Measurements from ENCODE around the gene ADAMTS9. TPM values are rescaled to one million over a fixed set of nuclear protein-coding genes. Genes with fewer than 3 reads are reported as not detected.

The ADAMTS9 gene
- total and polyA plus RNA-seq, 7 donors, result 6.7 to 65.8 (median 16.1) TPM

DNA sequence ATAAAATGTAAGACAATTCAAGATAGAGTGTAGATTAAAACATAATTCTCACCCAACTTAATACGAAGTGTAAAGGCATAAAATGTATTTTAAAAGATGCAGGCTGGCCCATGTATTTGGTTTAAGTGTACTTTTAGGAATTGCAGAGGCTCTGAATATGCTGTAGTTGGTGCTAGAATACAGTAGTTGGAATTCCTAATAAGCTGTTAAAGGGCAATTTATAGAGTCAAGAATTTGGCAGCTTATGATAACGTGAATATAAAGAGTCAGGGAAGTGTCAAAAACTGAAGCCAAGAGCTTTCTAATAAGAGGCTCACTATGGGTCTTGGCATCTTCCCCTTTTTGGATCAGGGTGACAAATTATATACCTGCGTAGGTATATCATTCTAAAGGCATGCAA lies 36.5 kb downstream of the ADAMTS9 start:
- H3K36me3 ChIP-seq (ENCODE audit: insufficient read depth in 1 of 2, low read depth in 1 of 2), result peaks cover 19 to 91% of the 10 kb centered on the region in 2 donors
- DNase-seq (no peak), ATAC-seq (no peak)
- no peak overlapping the region for H3K27ac ChIP-seq
- H3K4me1 ChIP-seq, result no peaks in the 10 kb centered on the region
- H3K27me3 ChIP-seq (ENCODE audit: insufficient read depth in 3 of 3, low read length in 2 of 3), result no peaks in the 10 kb centered on the region
- no peaks in the 10 kb centered on the region for H3K9me3 ChIP-seq
- 58 to 71% (median 64%) methylated on average over 3 of the region's 3 CpGs for WGBS, 3 donors
- H3K4me3 ChIP-seq, result no peak overlapping the region
- intact Hi-C loops (cut with DNase I), result no loop called here
- TF ChIP-seq, protein P1, sequence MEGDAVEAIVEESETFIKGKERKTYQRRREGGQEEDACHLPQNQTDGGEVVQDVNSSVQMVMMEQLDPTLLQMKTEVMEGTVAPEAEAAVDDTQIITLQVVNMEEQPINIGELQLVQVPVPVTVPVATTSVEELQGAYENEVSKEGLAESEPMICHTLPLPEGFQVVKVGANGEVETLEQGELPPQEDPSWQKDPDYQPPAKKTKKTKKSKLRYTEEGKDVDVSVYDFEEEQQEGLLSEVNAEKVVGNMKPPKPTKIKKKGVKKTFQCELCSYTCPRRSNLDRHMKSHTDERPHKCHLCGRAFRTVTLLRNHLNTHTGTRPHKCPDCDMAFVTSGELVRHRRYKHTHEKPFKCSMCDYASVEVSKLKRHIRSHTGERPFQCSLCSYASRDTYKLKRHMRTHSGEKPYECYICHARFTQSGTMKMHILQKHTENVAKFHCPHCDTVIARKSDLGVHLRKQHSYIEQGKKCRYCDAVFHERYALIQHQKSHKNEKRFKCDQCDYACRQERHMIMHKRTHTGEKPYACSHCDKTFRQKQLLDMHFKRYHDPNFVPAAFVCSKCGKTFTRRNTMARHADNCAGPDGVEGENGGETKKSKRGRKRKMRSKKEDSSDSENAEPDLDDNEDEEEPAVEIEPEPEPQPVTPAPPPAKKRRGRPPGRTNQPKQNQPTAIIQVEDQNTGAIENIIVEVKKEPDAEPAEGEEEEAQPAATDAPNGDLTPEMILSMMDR (IDR thresholded peaks at IDR 0.05), result no peak

DNA sequence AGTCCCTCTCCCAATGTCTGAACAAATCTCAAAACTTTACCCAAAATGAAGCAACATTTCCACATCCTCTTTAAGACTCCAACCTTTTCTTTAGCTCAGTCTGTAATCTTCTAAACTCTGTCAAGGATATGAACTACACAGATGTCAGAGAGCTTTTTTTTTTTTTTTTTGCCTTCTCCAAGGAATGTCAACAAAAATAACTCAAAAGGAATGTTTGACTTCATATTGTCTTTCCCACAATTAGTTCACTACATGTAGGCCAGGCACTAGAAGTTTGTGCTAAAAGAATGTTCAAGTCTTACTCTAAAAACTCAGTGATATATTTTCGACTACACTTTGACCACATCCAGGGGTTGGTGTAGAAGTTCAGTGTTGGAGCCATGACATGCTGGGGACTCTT lies 37.1 kb downstream of the ADAMTS9 start:
- Histone ChIP-seq H3K27me3 (ENCODE audit: insufficient read depth in 3 of 3, low read length in 2 of 3) (no peaks in the 10 kb centered on the region), H3K9me3 (no peaks in the 10 kb centered on the region), H3K4me3 (no peak overlapping the region), H3K36me3 (ENCODE audit: insufficient read depth in 1 of 2, low read depth in 1 of 2) (peaks cover 25 to 91% of the 10 kb centered on the region in 2 donors), H3K27ac (no peak overlapping the region), H3K4me1 (no peaks in the 10 kb centered on the region)
- 77 to 89% (median 86%) methylated on average over 1 of the region's 1 CpG for WGBS, 3 donors
- TF ChIP-seq, protein P1 (IDR thresholded peaks at IDR 0.05), result no peak
- DNase-seq, result no peak
- no peak for ATAC-seq
- intact Hi-C loops (cut with DNase I), result no loop called here

DNA sequence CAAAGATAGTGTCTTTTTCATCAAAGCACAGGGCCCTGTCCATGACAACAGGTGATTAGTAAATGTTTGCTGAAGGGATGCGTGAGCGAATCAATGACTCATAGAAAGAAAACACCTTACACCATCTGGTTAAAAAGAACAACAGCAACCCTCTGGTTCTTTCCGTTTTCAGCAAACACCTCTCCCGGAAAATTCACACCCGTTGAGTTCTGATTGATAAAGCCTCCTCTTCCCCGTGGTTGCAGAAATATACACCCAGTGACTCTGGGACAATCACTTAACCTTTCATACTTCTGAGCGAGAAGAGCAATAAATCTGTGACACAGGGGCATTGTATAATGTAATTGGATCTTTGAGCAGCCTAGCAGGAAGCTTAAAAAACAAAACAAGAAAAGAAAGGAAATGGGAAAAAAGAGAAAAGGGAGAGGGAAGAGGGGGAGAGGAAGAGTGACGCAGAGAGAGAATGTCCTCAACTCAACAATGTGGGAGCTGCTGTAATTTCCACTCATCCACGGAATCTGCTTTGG lies 37.6 kb downstream of the ADAMTS9 start:
- H3K36me3 ChIP-seq (ENCODE audit: insufficient read depth in 1 of 2, low read depth in 1 of 2), result peaks cover 27 to 91% of the 10 kb centered on the region in 2 donors
- no peaks in the 10 kb centered on the region for H3K4me1 ChIP-seq
- no peaks in the 10 kb centered on the region for H3K9me3 ChIP-seq
- intact Hi-C loops (cut with DNase I), result no loop called here
- DNase-seq (no peak), ATAC-seq (no peak)
- H3K4me3 ChIP-seq, result no peak overlapping the region
- no peak overlapping the region for H3K27ac ChIP-seq
- TF ChIP-seq, protein P1 (IDR thresholded peaks at IDR 0.05), result no peak
- H3K27me3 ChIP-seq (ENCODE audit: insufficient read depth in 3 of 3, low read length in 2 of 3), result no peaks in the 10 kb centered on the region
- WGBS, 3 donors, result 69 to 76% (median 74%) methylated on average over 9 of the region's 9 CpGs

DNA sequence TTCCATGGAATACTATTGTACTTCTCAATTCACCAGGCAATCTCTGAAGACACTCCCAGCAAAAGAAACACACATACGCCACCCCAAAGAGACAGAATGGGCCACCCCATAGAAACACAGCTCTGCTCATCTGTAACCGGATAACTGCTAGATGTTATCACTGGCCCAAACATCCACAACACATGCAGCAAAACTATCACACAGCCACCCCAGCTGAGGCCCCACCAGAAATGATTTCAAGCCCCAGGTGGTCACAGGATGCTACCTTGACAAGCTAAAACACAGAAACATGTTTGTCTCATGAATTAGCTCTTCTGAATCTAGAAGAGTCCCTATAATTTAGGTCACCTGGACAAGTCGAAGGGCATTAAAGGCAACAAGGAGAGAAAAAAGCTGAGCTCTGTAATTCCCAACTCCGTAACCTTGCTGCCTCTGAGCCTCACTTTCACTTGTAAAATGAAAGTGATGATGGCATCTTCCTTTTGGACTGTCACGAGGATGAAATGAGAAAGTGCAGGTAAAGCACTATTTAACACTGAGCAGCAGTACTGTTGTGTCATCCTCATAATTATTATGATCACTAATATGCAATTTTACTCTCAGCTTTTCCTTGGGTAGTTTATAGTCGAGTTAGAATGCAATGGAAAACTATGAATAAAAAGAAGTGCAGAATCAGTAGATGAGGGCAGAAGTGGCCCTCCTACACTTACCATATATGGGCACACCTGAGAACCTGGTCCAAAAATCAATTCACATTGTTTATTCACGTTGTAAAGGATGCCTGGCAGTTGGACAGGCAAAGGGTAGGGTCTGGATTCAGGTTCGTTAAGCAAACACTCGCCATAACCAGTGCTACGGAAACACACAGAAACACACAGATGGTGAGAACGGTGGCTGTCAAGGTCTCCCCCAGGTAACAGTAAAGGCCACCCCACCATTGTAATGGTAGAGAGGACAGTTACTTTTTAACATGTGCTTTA lies 38.6 kb downstream of the ADAMTS9 start:
- Histone ChIP-seq H3K4me1 (no peaks in the 10 kb centered on the region), H3K9me3 (no peaks in the 10 kb centered on the region), H3K27me3 (ENCODE audit: insufficient read depth in 3 of 3, low read length in 2 of 3) (no peaks in the 10 kb centered on the region), H3K36me3 (ENCODE audit: insufficient read depth in 1 of 2, low read depth in 1 of 2) (peaks cover 24 to 91% of the 10 kb centered on the region in 2 donors), H3K27ac (no peak overlapping the region), H3K4me3 (no peak overlapping the region)
- WGBS, 3 donors, result 78 to 86% (median 79%) methylated on average over 11 of the region's 11 CpGs
- no peak for ATAC-seq
- intact Hi-C loops (cut with DNase I), result no loop called here
- DNase-seq, result no peak
- TF ChIP-seq, protein P1 (IDR thresholded peaks at IDR 0.05), result no peak
